Measurements from ENCODE around the gene AHCY.
"Not testable (repeated sequence)": the region's sequence is repeated elsewhere in the genome, so short reads cannot be mapped to it uniquely, and the experiment has no call there.

Gene AHCY

GRCh38 chr20:34322267-34323105, 19.3 kb upstream of the AHCY start:
- DNase-seq, result no peak

GRCh38 chr20:34320861-34321260, 17.7 kb upstream of the AHCY start:
- no peak for DNase-seq

- no peak for DNase-seq
Measured at GRCh38 chr20:34318609-34319443, 15.7 kb upstream of the AHCY start.

- DNase-seq, result no peak
Measured at GRCh38 chr20:34316196-34316814, 13.2 kb upstream of the AHCY start.

GRCh38 chr20:34315236-34315635, 12.1 kb upstream of the AHCY start:
- DNase-seq, result no peak

GRCh38 chr20:34312544-34313217, 9.5 kb upstream of the AHCY start:
- DNase-seq, result peak; percentile 87

- DNase-seq, result no peak
Measured at GRCh38 chr20:34312024-34312460, 8.9 kb upstream of the AHCY start.

GRCh38 chr20:34311118-34312023, 8.2 kb upstream of the AHCY start:
- no peak for DNase-seq

- DNase-seq, result no peak
Measured at GRCh38 chr20:34310481-34311117, 7.4 kb upstream of the AHCY start.

- no peak for DNase-seq
Measured at GRCh38 chr20:34309691-34310090, 6.5 kb upstream of the AHCY start.

GRCh38 chr20:34305333-34306230, 2.4 kb upstream of the AHCY start:
- no peak for DNase-seq

GRCh38 chr20:34302312-34302722, 838 bp downstream of the AHCY start:
- DNase-seq, result no peak

GRCh38 chr20:34301587-34302311, 1.4 kb downstream of the AHCY start:
- no peak for DNase-seq

GRCh38 chr20:34300809-34301586, 2.2 kb downstream of the AHCY start:
- no peak for DNase-seq

- DNase-seq, result no peak
Measured at GRCh38 chr20:34300256-34300806, 2.8 kb downstream of the AHCY start.

GRCh38 chr20:34299556-34300255, 3.4 kb downstream of the AHCY start:
- no peak for DNase-seq

- not testable (repeated sequence) for DNase-seq
Measured at GRCh38 chr20:34298294-34298784, 4.8 kb downstream of the AHCY start.

Measured in activated CD8-positive, alpha-beta memory T cell treated with anti-CD3 and anti-CD28 coated beads, Interleukin-2, amount 50 U/mL, for 4 hours (primary cell).